Spleen (tissue), 7 donors: ENCODE results near the gene GPR89B.

Source experiments
- CTCF ChIP-seq, 11 experiments: fragments of 200-600 bp in 7 of 11; fragments of 450-650 bp in 4 of 11; sonication (generic) in 4 of 11; IDR thresholded peaks in 8 of 11; conservative IDR thresholded peaks in 3 of 11; 1 replicate in 7 of 11; 2 replicates in 4 of 11; pipeline versions ENCODE4 v1.4.0 to v1.8.0; 2016 to 2021; ENCODE audit warnings: antibody characterized with exemption in 11 of 11, inconsistent platforms in 4 of 11, mild to moderate bottlenecking in 1 of 11
- POLR2A ChIP-seq, 3 donors: fragments of 450-650 bp; IDR thresholded peaks; one replicate each; pipeline ENCODE4 v1.5.1; 2017; ENCODE audit warnings: antibody characterized with exemption in 3 of 3, mild to moderate bottlenecking in 1 of 3
- POLR2AphosphoS5 ChIP-seq, 3 donors: sonication (generic); formaldehyde crosslinking; IDR thresholded peaks; one replicate each; pipeline ENCODE4 v1.5.1; 2017; ENCODE audit warnings: antibody characterized with exemption in 3 of 3
- donor health status: DM: no; HTN: no; CAD: no; lungs with moderate emphysema.
- donor health status: DM: no; HTN: no; CAD: no.
- donor health status: DM: no; HTN: no; CAD: no.

DNA sequence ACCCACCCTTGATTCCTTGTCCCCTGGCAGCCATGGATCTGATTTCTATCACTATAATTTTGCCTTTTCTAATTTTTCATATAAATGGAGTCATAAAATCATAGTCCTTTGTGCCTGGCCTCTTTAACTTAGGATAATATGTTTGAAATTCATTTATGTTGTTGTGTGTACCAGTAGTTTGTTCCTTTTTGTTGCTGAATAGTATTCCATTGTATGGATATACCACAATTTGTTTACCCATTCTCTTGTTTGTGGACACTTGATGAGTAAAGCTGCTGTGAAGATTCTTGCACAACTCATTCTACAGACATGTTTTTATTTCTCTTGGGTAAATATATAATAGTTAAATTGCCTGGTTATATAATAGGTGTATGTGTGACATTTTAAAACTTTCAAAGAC is 48.3 kb upstream of the GPR89B start:
- TF ChIP-seq CTCF (IDR thresholded peaks at IDR 0.05 in 8 of 11, conservative IDR thresholded peaks at IDR 0.05 in 3 of 11) (no peak), POLR2A (IDR thresholded peaks at IDR 0.05) (no peak), POLR2AphosphoS5 (IDR thresholded peaks at IDR 0.05) (no peak)
